ENCODE results near the gene HLA-DMB.

HLA-DMB gene

GRCh38 chr6:32968093-32968866 lies 27.5 kb upstream of the HLA-DMB start, which contains the start of gene BRD2:
BRD2 (plus strand) TSS chr6:32968594; CDS start chr6:32972899, 4,305 bp downstream.
- TF ChIP-seq, protein P1, sequence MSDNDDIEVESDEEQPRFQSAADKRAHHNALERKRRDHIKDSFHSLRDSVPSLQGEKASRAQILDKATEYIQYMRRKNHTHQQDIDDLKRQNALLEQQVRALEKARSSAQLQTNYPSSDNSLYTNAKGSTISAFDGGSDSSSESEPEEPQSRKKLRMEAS (IDR thresholded peaks at IDR 0.05): peak; percentile 89
- no peak for TF ChIP-seq EP300 (IDR thresholded peaks at IDR 0.05; ENCODE audit: borderline replicate concordance)
- TF ChIP-seq TEAD4 (IDR thresholded peaks at IDR 0.05): no peak
- TF ChIP-seq, protein P2, sequence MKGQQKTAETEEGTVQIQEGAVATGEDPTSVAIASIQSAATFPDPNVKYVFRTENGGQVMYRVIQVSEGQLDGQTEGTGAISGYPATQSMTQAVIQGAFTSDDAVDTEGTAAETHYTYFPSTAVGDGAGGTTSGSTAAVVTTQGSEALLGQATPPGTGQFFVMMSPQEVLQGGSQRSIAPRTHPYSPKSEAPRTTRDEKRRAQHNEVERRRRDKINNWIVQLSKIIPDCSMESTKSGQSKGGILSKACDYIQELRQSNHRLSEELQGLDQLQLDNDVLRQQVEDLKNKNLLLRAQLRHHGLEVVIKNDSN (IDR thresholded peaks at IDR 0.05): peak; percentile 94
- TF ChIP-seq, protein P3, sequence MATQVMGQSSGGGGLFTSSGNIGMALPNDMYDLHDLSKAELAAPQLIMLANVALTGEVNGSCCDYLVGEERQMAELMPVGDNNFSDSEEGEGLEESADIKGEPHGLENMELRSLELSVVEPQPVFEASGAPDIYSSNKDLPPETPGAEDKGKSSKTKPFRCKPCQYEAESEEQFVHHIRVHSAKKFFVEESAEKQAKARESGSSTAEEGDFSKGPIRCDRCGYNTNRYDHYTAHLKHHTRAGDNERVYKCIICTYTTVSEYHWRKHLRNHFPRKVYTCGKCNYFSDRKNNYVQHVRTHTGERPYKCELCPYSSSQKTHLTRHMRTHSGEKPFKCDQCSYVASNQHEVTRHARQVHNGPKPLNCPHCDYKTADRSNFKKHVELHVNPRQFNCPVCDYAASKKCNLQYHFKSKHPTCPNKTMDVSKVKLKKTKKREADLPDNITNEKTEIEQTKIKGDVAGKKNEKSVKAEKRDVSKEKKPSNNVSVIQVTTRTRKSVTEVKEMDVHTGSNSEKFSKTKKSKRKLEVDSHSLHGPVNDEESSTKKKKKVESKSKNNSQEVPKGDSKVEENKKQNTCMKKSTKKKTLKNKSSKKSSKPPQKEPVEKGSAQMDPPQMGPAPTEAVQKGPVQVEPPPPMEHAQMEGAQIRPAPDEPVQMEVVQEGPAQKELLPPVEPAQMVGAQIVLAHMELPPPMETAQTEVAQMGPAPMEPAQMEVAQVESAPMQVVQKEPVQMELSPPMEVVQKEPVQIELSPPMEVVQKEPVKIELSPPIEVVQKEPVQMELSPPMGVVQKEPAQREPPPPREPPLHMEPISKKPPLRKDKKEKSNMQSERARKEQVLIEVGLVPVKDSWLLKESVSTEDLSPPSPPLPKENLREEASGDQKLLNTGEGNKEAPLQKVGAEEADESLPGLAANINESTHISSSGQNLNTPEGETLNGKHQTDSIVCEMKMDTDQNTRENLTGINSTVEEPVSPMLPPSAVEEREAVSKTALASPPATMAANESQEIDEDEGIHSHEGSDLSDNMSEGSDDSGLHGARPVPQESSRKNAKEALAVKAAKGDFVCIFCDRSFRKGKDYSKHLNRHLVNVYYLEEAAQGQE (IDR thresholded peaks at IDR 0.05; ENCODE audit: low read depth): no peak
- no peak; the same call in 1 of the 2 replicates for TF ChIP-seq ZBTB7A (IDR thresholded peaks at IDR 0.05; ENCODE audit: low read depth)
- no peak for TF ChIP-seq EGR1 (IDR thresholded peaks at IDR 0.05)
- TF ChIP-seq NFIC (IDR thresholded peaks at IDR 0.05): no peak; the same call in 1 of the 2 replicates
- TF ChIP-seq CREB1 (IDR thresholded peaks at IDR 0.05; ENCODE audit: low read depth): 0 out of 2 replicates have a peak, but pooled peaks have one; percentile 51
- TF ChIP-seq RAD21 (IDR thresholded peaks at IDR 0.05; ENCODE audit: low read depth): no peak
- TF ChIP-seq TAF1 (IDR thresholded peaks at IDR 0.05; ENCODE audit: low read depth): peak; percentile 62; the same call in 1 of the 2 replicates
- peak; percentile 91 for TF ChIP-seq YY1 (IDR thresholded peaks at IDR 0.05; ENCODE audit: low read depth)
- no peak for TF ChIP-seq FOXM1 (IDR thresholded peaks at IDR 0.05; ENCODE audit: borderline replicate concordance, low read depth)
- TF ChIP-seq TCF12 (IDR thresholded peaks at IDR 0.05; ENCODE audit: low read depth): peak; percentile 62
- no peak for TF ChIP-seq CEBPB (IDR thresholded peaks at IDR 0.05)

DNA sequence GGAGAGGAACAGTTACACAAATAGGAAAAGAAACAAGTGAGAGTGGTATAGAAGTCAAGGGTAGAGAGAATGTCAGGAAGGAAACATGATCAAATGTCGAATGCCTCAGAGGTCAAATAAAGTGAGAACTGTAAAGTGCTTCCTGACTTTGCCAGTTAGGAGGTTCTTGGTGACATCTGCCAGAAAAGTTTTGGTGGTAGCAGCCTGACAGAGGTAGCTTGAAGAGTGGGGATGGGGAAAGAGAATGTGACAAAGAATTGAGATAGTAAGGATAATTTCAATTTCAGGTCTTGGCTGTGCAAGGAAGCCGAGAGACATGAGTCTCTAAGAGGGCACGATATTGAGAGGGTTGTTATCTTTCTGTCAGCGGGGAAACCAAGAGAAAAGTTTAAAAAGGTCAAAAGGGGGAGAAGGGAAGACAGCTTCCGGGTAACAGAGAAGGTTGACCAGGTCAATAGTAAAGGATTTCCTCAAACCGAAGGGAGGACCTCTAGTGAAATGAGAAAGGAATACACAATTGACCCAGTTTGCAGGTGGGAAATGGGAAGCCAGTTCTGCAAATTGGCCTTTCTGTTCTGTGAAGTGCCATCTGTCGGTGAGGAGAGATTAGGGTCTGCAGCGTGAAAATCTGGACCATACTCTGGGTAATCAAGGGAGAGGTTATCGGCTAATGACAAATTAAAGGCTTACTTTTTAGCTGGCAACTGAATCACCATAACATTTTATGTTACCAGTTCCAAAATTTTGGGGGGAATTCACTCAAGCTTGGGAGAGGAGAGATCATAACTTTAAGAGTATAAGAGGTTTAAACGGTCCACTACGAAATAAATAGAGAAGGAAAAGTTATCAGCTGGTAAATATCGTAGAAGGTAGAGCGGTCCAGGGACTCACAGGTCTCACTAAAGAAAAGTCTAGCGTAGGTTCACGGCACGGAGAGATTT lies 26.6 kb upstream of the HLA-DMB start:
- TF ChIP-seq TEAD4 (IDR thresholded peaks at IDR 0.05): no peak
- TF ChIP-seq NFIC (IDR thresholded peaks at IDR 0.05): no peak
- no peak for TF ChIP-seq EGR1 (IDR thresholded peaks at IDR 0.05)

GRCh38 chr6:32964776-32965175 lies 23.9 kb upstream of the HLA-DMB start:
- TF ChIP-seq RAD21 (IDR thresholded peaks at IDR 0.05; ENCODE audit: low read depth) (no peak), TEAD4 (IDR thresholded peaks at IDR 0.05) (no peak), TCF12 (IDR thresholded peaks at IDR 0.05; ENCODE audit: low read depth) (no peak), EP300 (IDR thresholded peaks at IDR 0.05; ENCODE audit: borderline replicate concordance) (no peak), FOXM1 (IDR thresholded peaks at IDR 0.05; ENCODE audit: borderline replicate concordance, low read depth) (no peak), CEBPB (IDR thresholded peaks at IDR 0.05) (no peak), TAF1 (IDR thresholded peaks at IDR 0.05; ENCODE audit: low read depth) (no peak), ZBTB7A (IDR thresholded peaks at IDR 0.05; ENCODE audit: low read depth) (no peak), YY1 (IDR thresholded peaks at IDR 0.05; ENCODE audit: low read depth) (no peak), NFIC (IDR thresholded peaks at IDR 0.05) (no peak), EGR1 (IDR thresholded peaks at IDR 0.05) (no peak), CREB1 (IDR thresholded peaks at IDR 0.05; ENCODE audit: low read depth) (no peak)
- TF ChIP-seq, protein P2 (IDR thresholded peaks at IDR 0.05): no peak
- TF ChIP-seq, protein P1 (IDR thresholded peaks at IDR 0.05): no peak
- TF ChIP-seq, protein P3 (IDR thresholded peaks at IDR 0.05; ENCODE audit: low read depth): no peak

GRCh38 chr6:32963866-32964265 lies 23.0 kb upstream of the HLA-DMB start:
- TF ChIP-seq RAD21 (IDR thresholded peaks at IDR 0.05; ENCODE audit: low read depth): no peak
- no peak for TF ChIP-seq ZBTB7A (IDR thresholded peaks at IDR 0.05; ENCODE audit: low read depth)
- TF ChIP-seq TAF1 (IDR thresholded peaks at IDR 0.05; ENCODE audit: low read depth): no peak
- TF ChIP-seq YY1 (IDR thresholded peaks at IDR 0.05; ENCODE audit: low read depth): no peak
- TF ChIP-seq FOXM1 (IDR thresholded peaks at IDR 0.05; ENCODE audit: borderline replicate concordance, low read depth): no peak
- TF ChIP-seq NFIC (IDR thresholded peaks at IDR 0.05): no peak
- TF ChIP-seq CEBPB (IDR thresholded peaks at IDR 0.05): no peak
